ENCODE measurements around the gene TMX2.

- TF ChIP-seq POLR2AphosphoS5 (IDR thresholded peaks at IDR 0.05) = no peak
- TF ChIP-seq POLR2A (IDR thresholded peaks at IDR 0.05) = no peak
Measured at GRCh38 chr11:57681168-57681567, 31.2 kb upstream of the TMX2 start.
